HG03558 (cell line): ENCODE measurements around the gene UCN3.
"Not testable (repeated sequence)": the region's sequence is repeated elsewhere in the genome, so short reads cannot be mapped to it uniquely, and the experiment has no call there.

ENCODE experiments used
- ATAC-seq: cut with Tn5 transposase; IDR thresholded peaks from one replicate; pipeline ENCODE4 v1.9.1; 2021; ENCODE audit warnings: moderate number of reproducible peaks; ENCODE audit not compliant: unreplicated experiment; ENCODE audit errors: extremely low read depth

Gene UCN3

GRCh38 chr10:5364374-5364773, 392 bp upstream of the UCN3 start:
- ATAC-seq = no peak

- no peak for ATAC-seq
Observed at GRCh38 chr10:5365928-5366327, 1.2 kb downstream of the UCN3 start.

DNA sequence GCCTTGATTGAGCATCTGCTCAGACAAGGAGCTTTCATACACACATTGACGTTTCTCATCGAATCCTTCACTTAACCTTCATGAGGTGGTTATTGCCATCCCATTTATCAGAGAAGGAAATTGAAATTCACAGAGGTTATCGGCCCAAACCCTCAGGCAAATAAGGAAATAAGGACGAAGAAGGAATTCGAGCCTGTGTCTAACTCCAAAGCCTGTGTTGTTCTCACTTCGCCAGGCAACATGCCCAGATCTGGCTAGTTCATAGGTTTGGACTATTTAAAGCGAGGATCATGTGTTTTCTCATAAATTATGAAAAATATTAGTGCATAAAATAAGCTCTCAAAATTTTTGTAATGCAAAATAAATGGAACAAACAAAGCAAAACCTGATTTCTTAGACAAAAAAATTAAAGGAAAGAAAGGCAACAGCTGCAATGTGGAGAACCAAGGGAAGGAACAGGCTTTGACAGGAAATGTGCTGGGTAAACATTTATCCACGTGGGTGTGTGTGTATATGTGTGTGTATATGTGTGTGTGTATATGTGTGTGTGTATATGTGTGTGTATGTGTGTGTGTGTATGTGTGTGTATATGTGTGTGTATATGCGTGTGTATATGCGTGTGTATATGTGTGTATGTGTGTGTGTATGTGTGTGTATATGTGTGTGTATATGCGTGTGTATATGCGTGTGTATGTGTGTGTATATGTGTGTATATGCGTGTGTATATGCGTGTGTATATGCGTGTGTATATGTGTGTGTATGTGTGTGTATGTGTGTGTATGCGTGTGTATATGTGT, 4.8 kb downstream of the UCN3 start:
- ATAC-seq = no peak

- ATAC-seq = no peak
Observed at GRCh38 chr10:5370493-5371352, 6.0 kb downstream of the UCN3 start.

DNA sequence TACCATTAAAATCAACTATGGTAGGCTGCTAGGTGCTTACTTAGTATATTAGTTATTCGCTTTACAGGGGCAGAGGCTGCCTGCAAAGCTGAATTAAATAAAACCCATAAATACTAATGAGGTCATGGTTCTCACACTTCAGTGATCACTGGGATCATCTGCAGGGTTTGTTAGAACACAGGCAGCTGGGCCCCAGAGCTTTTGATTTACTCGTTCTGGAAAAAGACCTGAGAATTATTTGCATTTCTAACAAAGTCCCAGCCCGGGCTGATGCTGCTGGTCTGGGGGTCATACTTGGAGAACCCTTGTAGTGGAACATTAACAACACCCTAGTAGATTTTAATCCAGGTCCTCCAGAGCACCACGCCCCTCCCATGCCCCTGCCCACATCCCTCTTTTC, 8.5 kb downstream of the UCN3 start:
- ATAC-seq = no peak

DNA sequence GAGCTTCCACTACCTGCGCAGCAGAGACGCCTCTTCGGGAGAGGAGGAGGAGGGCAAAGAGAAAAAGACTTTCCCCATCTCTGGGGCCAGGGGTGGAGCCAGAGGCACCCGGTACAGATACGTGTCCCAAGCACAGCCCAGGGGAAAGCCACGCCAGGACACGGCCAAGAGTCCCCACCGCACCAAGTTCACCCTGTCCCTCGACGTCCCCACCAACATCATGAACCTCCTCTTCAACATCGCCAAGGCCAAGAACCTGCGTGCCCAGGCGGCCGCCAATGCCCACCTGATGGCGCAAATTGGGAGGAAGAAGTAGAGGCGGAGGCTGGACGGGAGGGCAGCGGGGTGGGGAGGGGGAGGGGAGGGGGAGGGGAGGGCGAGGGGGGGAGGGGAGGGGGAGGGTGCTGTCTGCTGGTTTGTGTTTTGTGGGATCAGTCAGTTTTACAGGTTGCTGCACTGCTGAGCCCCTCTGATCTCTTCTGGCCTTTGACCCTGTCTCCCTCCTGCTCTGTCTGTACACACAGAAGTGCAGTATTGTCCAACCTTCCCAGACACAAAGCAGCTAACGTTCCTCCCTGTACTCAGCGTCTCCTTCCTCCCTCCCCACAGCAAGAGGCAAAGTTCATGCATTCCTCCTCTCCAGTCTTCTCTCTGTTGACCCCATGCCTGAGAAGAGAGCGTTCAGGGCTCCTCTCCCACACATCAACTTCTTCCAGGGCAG, 9.3 kb downstream of the UCN3 start:
- ATAC-seq = no peak

DNA sequence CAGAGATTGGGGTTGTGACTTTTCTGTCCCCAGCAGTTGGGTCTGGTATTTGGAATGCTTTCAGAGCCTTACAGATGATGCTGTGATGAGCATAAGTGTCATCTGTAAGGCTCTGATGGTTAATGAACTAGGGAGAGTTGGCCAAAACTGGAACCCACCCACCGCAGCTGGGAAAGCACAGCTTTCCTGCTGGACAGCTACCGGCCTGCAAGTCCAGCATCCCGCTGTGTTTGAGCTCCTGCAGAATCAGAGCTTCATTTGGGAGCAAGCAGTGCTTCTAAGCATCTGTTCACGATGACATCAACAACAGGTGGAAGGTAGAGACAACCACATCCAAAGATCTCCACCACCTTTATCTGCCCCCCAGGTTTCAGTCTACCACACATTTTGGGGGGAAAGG, 11.7 kb downstream of the UCN3 start:
- no peak for ATAC-seq

GRCh38 chr10:5379202-5379601, 14.4 kb downstream of the UCN3 start:
- ATAC-seq = not testable (repeated sequence)

GRCh38 chr10:5380395-5380794, 15.6 kb downstream of the UCN3 start:
- not testable (repeated sequence) for ATAC-seq

GRCh38 chr10:5381187-5381586, 16.4 kb downstream of the UCN3 start:
- ATAC-seq = no peak

- no peak for ATAC-seq
Observed at GRCh38 chr10:5385224-5385623, 20.5 kb downstream of the UCN3 start.

DNA sequence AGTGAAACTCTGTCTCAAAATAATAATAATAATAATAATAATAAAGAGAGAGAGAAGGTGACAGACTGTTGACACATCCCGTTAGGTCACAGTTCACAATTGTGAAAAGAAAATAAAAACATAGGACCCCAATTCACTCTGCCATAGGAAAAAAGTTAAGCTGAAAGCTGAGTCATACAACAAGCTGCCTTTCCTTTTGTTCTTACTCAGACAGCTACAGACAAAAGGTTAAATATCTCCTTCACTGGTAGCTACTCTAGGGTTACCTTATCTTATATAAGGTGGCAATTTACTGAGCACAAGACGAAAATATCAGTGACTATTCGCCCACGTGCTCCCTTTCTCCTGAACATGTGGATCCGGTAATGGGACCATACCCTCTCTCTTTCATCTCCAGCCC, 22.4 kb downstream of the UCN3 start:
- ATAC-seq = no peak

GRCh38 chr10:5390607-5391205, 25.9 kb downstream of the UCN3 start:
- no peak for ATAC-seq

DNA sequence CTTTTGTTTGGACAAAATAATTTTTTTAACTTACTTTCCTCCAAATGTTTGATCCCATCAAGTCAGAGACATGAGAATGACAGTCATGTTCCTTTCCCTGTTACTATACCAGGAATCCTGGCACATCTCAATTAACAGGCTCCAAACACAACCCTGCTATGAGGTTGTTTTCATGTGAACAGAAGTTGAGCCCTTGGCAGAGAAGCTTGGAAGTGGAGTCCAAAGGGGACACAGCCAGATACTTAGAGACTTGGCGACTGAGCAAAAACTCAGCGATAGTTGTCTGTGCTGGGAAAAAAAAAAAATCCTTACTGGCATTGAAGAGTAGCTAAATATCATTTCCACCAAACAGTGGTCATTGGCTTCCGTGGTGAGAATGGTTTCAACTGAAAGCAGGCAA, 27.0 kb downstream of the UCN3 start:
- ATAC-seq = no peak

- no peak for ATAC-seq
Observed at GRCh38 chr10:5393529-5393928, 28.8 kb downstream of the UCN3 start.

- ATAC-seq = no peak
Observed at GRCh38 chr10:5395168-5395567, 30.4 kb downstream of the UCN3 start.

GRCh38 chr10:5396556-5397300, 32.0 kb downstream of the UCN3 start:
- no peak for ATAC-seq

GRCh38 chr10:5399332-5399731, 34.6 kb downstream of the UCN3 start:
- no peak for ATAC-seq

- ATAC-seq = no peak
Observed at GRCh38 chr10:5400468-5401240, 35.9 kb downstream of the UCN3 start.
